GM12872 (cell line): Measurements from ENCODE around the gene CD37.

Source experiments
- TF ChIP-seq, protein P1 (sequence below): IDR thresholded peaks from 3 replicates; pipeline ENCODE4 v1.5.1; 2011; ENCODE audit warnings: low read depth, mild to moderate bottlenecking, low read length, moderate library complexity; ENCODE audit not compliant: insufficient read depth

CD37 gene

GRCh38 chr19:49337267-49338022 lies 2.2 kb downstream of the CD37 start:
- TF ChIP-seq, protein P1, sequence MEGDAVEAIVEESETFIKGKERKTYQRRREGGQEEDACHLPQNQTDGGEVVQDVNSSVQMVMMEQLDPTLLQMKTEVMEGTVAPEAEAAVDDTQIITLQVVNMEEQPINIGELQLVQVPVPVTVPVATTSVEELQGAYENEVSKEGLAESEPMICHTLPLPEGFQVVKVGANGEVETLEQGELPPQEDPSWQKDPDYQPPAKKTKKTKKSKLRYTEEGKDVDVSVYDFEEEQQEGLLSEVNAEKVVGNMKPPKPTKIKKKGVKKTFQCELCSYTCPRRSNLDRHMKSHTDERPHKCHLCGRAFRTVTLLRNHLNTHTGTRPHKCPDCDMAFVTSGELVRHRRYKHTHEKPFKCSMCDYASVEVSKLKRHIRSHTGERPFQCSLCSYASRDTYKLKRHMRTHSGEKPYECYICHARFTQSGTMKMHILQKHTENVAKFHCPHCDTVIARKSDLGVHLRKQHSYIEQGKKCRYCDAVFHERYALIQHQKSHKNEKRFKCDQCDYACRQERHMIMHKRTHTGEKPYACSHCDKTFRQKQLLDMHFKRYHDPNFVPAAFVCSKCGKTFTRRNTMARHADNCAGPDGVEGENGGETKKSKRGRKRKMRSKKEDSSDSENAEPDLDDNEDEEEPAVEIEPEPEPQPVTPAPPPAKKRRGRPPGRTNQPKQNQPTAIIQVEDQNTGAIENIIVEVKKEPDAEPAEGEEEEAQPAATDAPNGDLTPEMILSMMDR, result no peak

- TF ChIP-seq, protein P1, result no peak
These were observed 2.9 kb downstream of the CD37 start for GRCh38 chr19:49338023-49338677.

DNA sequence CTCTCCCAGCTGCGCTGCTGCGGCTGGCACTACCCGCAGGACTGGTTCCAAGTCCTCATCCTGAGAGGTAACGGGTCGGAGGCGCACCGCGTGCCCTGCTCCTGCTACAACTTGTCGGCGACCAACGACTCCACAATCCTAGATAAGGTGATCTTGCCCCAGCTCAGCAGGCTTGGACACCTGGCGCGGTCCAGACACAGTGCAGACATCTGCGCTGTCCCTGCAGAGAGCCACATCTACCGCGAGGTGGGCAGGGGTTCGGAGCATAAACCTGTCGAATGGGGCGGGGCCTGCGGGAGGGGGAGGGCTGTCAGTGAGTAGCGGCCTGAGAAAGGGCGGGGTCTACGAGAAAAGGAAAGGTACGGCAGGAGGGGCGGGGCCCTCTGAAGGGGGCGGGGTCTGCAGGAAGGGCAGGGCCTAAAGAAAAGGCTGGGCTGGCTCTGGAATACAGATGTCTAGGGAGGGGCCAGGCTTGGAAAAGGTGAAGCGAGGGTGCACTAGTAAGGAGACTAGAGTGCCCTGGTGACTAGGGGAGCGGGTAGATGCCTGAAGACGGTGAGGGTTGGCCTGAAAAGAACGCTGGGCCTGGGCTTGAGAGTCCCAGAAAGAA lies 3.6 kb downstream of the CD37 start:
- TF ChIP-seq, protein P1, result no peak

- TF ChIP-seq, protein P1, result no peak
These were observed 4.3 kb downstream of the CD37 start for GRCh38 chr19:49339301-49340068.

- TF ChIP-seq, protein P1, result no peak
These were observed 5.1 kb downstream of the CD37 start for GRCh38 chr19:49340069-49340864.

GRCh38 chr19:49340865-49341718 lies 5.9 kb downstream of the CD37 start:
- TF ChIP-seq, protein P1, result no peak
